Measurements from ENCODE around the gene PPP1R9A. TPM values are rescaled to one million over a fixed set of nuclear protein-coding genes. Genes with fewer than 3 reads are reported as not detected.

PPP1R9A gene
- total and polyA plus RNA-seq, 7 donors = 1.8 to 51.3 (median 43.5) TPM

DNA sequence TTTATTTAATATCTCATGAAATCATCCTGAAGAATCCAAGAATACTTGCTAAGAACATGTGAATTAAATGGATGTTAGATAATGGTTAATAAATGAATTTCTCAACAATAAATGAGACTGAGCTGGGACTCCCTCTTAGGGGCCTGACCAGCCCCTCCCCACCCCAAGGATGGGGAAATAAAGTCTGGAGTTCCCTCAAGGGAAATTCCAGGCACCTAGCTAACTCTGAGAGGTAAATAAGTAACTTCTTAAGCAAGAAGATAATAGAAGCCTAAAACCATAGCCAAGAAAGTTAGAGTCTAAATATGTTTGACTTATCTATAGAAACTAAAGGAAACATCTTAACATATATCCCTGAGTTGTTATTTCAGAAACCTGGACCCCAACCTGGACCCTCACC lies 32.2 kb upstream of the PPP1R9A start:
- Histone ChIP-seq H3K4me1 (no peaks in the 10 kb centered on the region), H3K4me3 (no peak overlapping the region), H3K36me3 (no peaks in the 10 kb centered on the region), H3K27me3 (no peaks in the 10 kb centered on the region), H3K9me3 (peaks cover 0 to 5% (median 0%) of the 10 kb centered on the region in 4 donors), H3K27ac (no peak overlapping the region)
- intact Hi-C loops (cut with DNase I) = no loop called here
- DNase-seq = no peak
- TF ChIP-seq POLR2A (IDR thresholded peaks at IDR 0.05) (no peak), EP300 (IDR thresholded peaks at IDR 0.05) (no peak), POLR2AphosphoS5 (IDR thresholded peaks at IDR 0.05) (no peak)
- TF ChIP-seq, protein P1, sequence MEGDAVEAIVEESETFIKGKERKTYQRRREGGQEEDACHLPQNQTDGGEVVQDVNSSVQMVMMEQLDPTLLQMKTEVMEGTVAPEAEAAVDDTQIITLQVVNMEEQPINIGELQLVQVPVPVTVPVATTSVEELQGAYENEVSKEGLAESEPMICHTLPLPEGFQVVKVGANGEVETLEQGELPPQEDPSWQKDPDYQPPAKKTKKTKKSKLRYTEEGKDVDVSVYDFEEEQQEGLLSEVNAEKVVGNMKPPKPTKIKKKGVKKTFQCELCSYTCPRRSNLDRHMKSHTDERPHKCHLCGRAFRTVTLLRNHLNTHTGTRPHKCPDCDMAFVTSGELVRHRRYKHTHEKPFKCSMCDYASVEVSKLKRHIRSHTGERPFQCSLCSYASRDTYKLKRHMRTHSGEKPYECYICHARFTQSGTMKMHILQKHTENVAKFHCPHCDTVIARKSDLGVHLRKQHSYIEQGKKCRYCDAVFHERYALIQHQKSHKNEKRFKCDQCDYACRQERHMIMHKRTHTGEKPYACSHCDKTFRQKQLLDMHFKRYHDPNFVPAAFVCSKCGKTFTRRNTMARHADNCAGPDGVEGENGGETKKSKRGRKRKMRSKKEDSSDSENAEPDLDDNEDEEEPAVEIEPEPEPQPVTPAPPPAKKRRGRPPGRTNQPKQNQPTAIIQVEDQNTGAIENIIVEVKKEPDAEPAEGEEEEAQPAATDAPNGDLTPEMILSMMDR (IDR thresholded peaks at IDR 0.05) = no peak

DNA sequence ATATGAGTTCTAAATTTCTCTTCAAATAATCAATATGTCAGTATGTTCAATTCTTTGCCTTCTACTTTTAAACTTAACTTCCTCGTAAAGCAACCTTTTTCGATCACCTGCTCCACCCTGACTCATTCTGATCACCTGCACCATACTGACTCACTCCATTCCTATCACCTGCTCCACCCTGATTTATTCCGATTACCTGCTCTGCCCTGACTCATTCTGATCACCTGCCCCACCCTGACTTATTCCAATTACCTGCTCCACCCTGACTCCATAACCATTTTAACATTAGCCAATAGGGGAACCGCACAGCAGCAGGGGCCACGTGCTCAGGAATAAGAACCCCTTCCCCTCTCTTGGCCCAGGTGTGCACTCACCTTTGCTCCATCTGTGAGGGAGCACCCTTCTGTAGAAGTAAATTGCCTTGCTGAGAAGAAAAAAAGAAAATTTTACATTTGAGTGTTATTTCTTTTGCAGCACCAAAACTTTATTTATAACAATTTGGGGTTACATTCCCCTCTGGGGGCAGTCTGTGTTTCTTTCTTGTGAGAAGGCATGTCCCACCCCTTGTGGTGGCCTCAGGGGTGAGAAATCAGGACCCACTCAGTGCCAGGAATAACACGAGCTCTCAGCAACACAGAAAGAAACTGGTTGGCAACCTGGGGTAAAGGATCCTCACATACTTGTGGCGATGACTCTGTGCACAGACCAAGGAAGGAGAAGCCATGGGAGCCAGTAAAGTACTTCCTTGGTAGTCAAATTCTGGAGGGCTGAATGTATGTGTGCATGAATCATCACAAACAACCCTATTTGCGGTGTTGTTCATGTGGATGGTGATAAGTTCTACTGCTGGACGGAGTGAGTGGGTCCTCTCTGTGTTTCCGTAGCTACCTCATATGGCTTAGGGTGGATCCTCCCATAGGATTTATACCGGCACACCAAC lies 29.4 kb upstream of the PPP1R9A start:
- Histone ChIP-seq H3K4me1 (no peaks in the 10 kb centered on the region), H3K27ac (no peak overlapping the region), H3K4me3 (no peak overlapping the region), H3K36me3 (no peaks in the 10 kb centered on the region), H3K9me3 (peaks cover 0 to 5% (median 0%) of the 10 kb centered on the region in 4 donors), H3K27me3 (no peaks in the 10 kb centered on the region)
- WGBS, 2 donors = 81 to 91% methylated on average over 11 of the region's 11 CpGs
- intact Hi-C loops (cut with DNase I) = no loop called here
- TF ChIP-seq POLR2AphosphoS5 (IDR thresholded peaks at IDR 0.05) = no peak
- TF ChIP-seq EP300 (IDR thresholded peaks at IDR 0.05) = no peak
- TF ChIP-seq, protein P1 (IDR thresholded peaks at IDR 0.05) = no peak
- DNase-seq = no peak

DNA sequence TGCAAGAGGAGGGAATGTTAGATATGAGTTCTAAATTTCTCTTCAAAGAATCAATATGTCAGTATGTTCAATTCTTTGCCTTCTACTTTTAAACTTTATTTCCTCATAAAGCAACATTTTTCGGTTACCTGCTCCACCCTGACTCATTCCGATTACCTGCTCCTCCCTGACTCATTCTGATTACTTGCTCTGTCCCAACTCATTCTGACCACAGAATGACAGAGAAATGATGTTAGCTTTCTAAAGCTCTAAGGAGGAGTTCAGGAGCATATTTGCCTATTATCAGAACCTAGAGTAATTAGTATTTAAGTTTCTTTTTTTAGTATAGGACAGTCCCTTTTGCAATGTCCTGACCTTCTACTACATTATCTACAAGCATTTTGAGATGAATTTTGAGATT lies 24.5 kb upstream of the PPP1R9A start:
- 54 to 88% methylated on average over 2 of the region's 2 CpGs for WGBS, 2 donors
- H3K9me3 ChIP-seq = peaks cover 0 to 5% (median 0%) of the 10 kb centered on the region in 4 donors
- no peak for TF ChIP-seq POLR2AphosphoS5 (IDR thresholded peaks at IDR 0.05)
- TF ChIP-seq EP300 (IDR thresholded peaks at IDR 0.05) = no peak
- TF ChIP-seq, protein P1 (IDR thresholded peaks at IDR 0.05) = no peak
- no peak for TF ChIP-seq POLR2A (IDR thresholded peaks at IDR 0.05)

DNA sequence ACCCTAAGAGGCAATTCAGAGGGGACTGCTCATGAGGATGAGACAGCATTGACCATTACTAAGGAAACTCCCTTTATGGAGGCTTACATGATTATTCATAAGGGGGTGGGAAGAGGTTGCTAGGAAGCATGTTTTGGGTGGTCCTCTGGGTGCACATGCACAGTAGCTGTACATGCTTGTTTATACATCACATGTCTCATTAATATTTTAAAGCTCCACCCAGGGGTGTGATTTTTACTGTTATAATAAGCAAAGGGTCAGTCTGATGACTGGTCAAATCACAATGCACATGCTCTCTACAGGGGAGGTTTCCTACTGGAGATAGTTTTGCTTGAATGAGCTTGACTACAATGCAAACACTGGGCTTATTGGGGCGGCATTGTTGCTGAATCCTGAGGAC lies 23.8 kb upstream of the PPP1R9A start:
- DNase-seq = no peak
- no peak overlapping the region for H3K4me3 ChIP-seq
- H3K27me3 ChIP-seq = no peaks in the 10 kb centered on the region
- H3K4me1 ChIP-seq = peaks cover 0 to 8% (median 4%) of the 10 kb centered on the region in 4 donors
- TF ChIP-seq POLR2AphosphoS5 (IDR thresholded peaks at IDR 0.05) = no peak
- TF ChIP-seq EP300 (IDR thresholded peaks at IDR 0.05) = no peak
- TF ChIP-seq, protein P1 (IDR thresholded peaks at IDR 0.05) = no peak
- TF ChIP-seq POLR2A (IDR thresholded peaks at IDR 0.05) = no peak
- H3K9me3 ChIP-seq = peaks cover 0 to 2% (median 0%) of the 10 kb centered on the region in 4 donors
- no peak overlapping the region for H3K27ac ChIP-seq
- intact Hi-C loops (cut with DNase I) = no loop called here
- no peaks in the 10 kb centered on the region for H3K36me3 ChIP-seq
- WGBS, 2 donors = 86 to 88% methylated on average over 1 of the region's 1 CpG

More for the DNA sequence above, 24.5 kb upstream of the PPP1R9A start:
- H3K4me3 ChIP-seq = no peak overlapping the region
- peaks cover 0 to under 1% (median 0%) of the 10 kb centered on the region in 4 donors for H3K4me1 ChIP-seq
- intact Hi-C loops (cut with DNase I) = no loop called here
- no peak for DNase-seq
- H3K27me3 ChIP-seq = no peaks in the 10 kb centered on the region
- no peak overlapping the region for H3K27ac ChIP-seq
- no peaks in the 10 kb centered on the region for H3K36me3 ChIP-seq

Measured in sigmoid colon (tissue), 7 donors.